PC-3 (cell line): ENCODE measurements around the gene ABCB4. TPM values are rescaled to one million over a fixed set of nuclear protein-coding genes. Genes with fewer than 3 reads are reported as not detected.
"Not testable (repeated sequence)": the region's sequence is repeated elsewhere in the genome, so short reads cannot be mapped to it uniquely, and the experiment has no call there.

Source experiments
- ATAC-seq: fragments of 200-7000 bp; cut with Tn5 transposase; 2 replicates; pipeline ENCODE4 v1.9.1; 2020; ENCODE audit warnings: mild to moderate bottlenecking, moderate library complexity
- BruUV-seq: library from RNA; stranded (reverse); fragments of 400-500 nt; replicated peaks from 2 replicates; lab custom pipeline; 2021; lab: Mats Ljungman, UMichigan
- CTCF ChIA-PET: fragments of 300-600 bp; sonication (Branson Sonifier 250); formaldehyde crosslinking; loops from one replicate; lab custom pipeline; 2022; ENCODE audit warnings: antibody characterized with exemption; lab: Charles Lee
- POLR2A ChIA-PET: fragments of 300-600 bp; sonication (Branson Sonifier 250); formaldehyde crosslinking; loops from one replicate; lab custom pipeline; 2022; ENCODE audit warnings: antibody characterized with exemption; ENCODE audit not compliant: unreplicated experiment; lab: Charles Lee
- DNase-seq: peaks from one replicate; pipeline ENCODE4 v3.0.0-alpha.2; 2015
- H2AFZ ChIP-seq: fragments of 300-600 bp; sonication (generic); 2 replicates; pipeline ENCODE4 v1.6.0; 2016; ENCODE audit warnings: antibody characterized with exemption, low read length
- H3F3A ChIP-seq: fragments of 300-600 bp; sonication (generic); one replicate; pipeline ENCODE4 v1.6.0; 2017; ENCODE audit warnings: antibody characterized with exemption, low read length, control low read depth, mild to moderate bottlenecking; ENCODE audit not compliant: unreplicated experiment
- H3K27ac ChIP-seq: fragments of 300-600 bp; sonication (generic); 2 replicates; pipeline ENCODE4 v1.5.1; 2016; ENCODE audit warnings: mild to moderate bottlenecking, low read length
- H3K27me3 ChIP-seq: fragments of 300-600 bp; sonication (generic); 2 replicates; pipeline ENCODE4 v1.6.1; 2016; ENCODE audit warnings: low read length, mixed read lengths
- H3K36me3 ChIP-seq: fragments of 300-600 bp; sonication (generic); 2 replicates; pipeline ENCODE4 v1.6.1; 2016; ENCODE audit warnings: low read depth, mixed run types, low read length, mixed read lengths
- H3K4me1 ChIP-seq: fragments of 300-600 bp; sonication (generic); 2 replicates; pipeline ENCODE4 v1.5.1; 2016; ENCODE audit warnings: low read length; ENCODE audit not compliant: insufficient read depth
- H3K4me2 ChIP-seq: fragments of 300-600 bp; sonication (generic); 2 replicates; pipeline ENCODE4 v1.6.0; 2016; ENCODE audit warnings: low read length
- H3K4me3 ChIP-seq: fragments of 300-600 bp; sonication (generic); 2 replicates; pipeline ENCODE4 v1.5.1; 2016; ENCODE audit warnings: mild to moderate bottlenecking, low read length, mixed read lengths
- H3K79me2 ChIP-seq: fragments of 300-600 bp; sonication (generic); 2 replicates; pipeline ENCODE4 v1.6.1; 2017; ENCODE audit warnings: low read length, mixed read lengths
- H3K9ac ChIP-seq: fragments of 300-600 bp; sonication (generic); 2 replicates; pipeline ENCODE4 v1.6.0; 2016; ENCODE audit warnings: mild to moderate bottlenecking, low read length
- H3K9me2 ChIP-seq: fragments of 300-600 bp; sonication (generic); replicated peaks from 2 replicates; pipeline ENCODE4 v1.6.1; 2016; ENCODE audit warnings: mixed run types, low read length, mixed read lengths
- H3K9me3 ChIP-seq: fragments of 300-600 bp; sonication (generic); 2 replicates; pipeline ENCODE4 v1.6.1; 2016; ENCODE audit warnings: low read length, mixed read lengths
- H4K20me1 ChIP-seq: fragments of 300-600 bp; sonication (generic); 2 replicates; pipeline ENCODE4 v1.6.1; 2016; ENCODE audit warnings: low read length, mixed read lengths
- EZH2 ChIP-seq: fragments of 300-600 bp; sonication (generic); IDR thresholded peaks from one replicate; pipeline ENCODE4 v1.6.1; 2017; ENCODE audit warnings: antibody characterized with exemption, mild to moderate bottlenecking, low read length; ENCODE audit not compliant: unreplicated experiment
- EZH2phosphoT487 ChIP-seq: fragments of 300-600 bp; sonication (generic); IDR thresholded peaks from 2 replicates; pipeline ENCODE4 v1.6.1; 2018; ENCODE audit warnings: mild to moderate bottlenecking, antibody characterized with exemption, low read length, borderline replicate concordance
- intact Hi-C: fragments of 100-400 bp; cut with micrococcal nuclease; formaldehyde crosslinking; loops from 2 replicates; pipeline ENCODE4 v1.9.0; 2023
- total RNA-seq: library from RNA; depleted of rRNA; stranded (reverse); fragments of >200 nt; gene quantifications from 2 replicates; pipeline ENCODE4 v1.2.3, GENCODE V29; 2014
- TF ChIP-seq, protein P1 (sequence below): fragments of 300-600 bp; sonication (generic); conservative IDR thresholded peaks from 2 replicates; pipeline ENCODE4 v1.5.1; 2017; ENCODE audit warnings: antibody characterized with exemption, low read depth, mild to moderate bottlenecking, low read length

The ABCB4 gene
- total RNA-seq, 1 experiment from 2014 or later = not detected

DNA sequence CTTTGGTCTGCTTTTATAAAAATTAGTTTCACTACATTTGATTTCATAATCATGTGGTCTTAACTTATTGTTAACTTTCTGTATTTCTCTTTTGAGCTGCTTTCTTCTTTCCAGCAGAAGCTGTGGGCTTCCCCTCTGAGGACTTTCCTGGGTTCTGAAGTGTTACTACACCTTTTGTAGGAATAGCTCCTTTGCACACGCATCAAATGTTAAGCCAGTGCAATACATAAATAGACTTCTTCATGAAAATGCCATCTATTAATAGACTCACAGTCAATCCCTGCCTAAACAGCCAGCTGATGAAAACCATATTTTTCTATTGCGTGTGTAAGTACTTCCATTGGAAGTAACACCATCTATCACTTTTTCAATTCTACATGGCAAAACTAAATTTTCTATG is 1.5 kb downstream of the ABCB4 start:
- Histone ChIP-seq H3K27me3 (peaks cover 19% of the 10 kb centered on the region), H3K9me2 (no peaks in the 10 kb centered on the region), H3K36me3 (no peaks in the 10 kb centered on the region), H3K79me2 (no peaks in the 10 kb centered on the region), H3K9me3 (no peaks in the 10 kb centered on the region), H3K4me3 (no peak overlapping the region), H3K27ac (no peak overlapping the region), H3K4me1 (peaks cover 12% of the 10 kb centered on the region), H3K9ac (no peak overlapping the region), H3F3A (no peaks in the 10 kb centered on the region), H3K4me2 (no peak overlapping the region), H2AFZ (no peak overlapping the region), H4K20me1 (no peaks in the 10 kb centered on the region)
- DNase-seq (no peak), ATAC-seq (no peak)
- TF ChIP-seq EZH2phosphoT487 = no peak
- TF ChIP-seq EZH2 = no peak
- TF ChIP-seq, protein P1, sequence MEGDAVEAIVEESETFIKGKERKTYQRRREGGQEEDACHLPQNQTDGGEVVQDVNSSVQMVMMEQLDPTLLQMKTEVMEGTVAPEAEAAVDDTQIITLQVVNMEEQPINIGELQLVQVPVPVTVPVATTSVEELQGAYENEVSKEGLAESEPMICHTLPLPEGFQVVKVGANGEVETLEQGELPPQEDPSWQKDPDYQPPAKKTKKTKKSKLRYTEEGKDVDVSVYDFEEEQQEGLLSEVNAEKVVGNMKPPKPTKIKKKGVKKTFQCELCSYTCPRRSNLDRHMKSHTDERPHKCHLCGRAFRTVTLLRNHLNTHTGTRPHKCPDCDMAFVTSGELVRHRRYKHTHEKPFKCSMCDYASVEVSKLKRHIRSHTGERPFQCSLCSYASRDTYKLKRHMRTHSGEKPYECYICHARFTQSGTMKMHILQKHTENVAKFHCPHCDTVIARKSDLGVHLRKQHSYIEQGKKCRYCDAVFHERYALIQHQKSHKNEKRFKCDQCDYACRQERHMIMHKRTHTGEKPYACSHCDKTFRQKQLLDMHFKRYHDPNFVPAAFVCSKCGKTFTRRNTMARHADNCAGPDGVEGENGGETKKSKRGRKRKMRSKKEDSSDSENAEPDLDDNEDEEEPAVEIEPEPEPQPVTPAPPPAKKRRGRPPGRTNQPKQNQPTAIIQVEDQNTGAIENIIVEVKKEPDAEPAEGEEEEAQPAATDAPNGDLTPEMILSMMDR = no peak
- ChIA-PET POLR2A (interaction anchor here (0.6 kb wide), 1 partner anchor 10 kb away, joined by 3 read pairs; no protein-coding TSS in a partner anchor), CTCF (no interaction called here)
- intact Hi-C loops = no loop called here
- no TSS peak for BruUV-seq

GRCh38 chr7:87473192-87473591 is 2.3 kb downstream of the ABCB4 start:
- ATAC-seq = no peak
- no peaks in the 10 kb centered on the region for H3F3A ChIP-seq

GRCh38 chr7:87471473-87471872 is 4.0 kb downstream of the ABCB4 start:
- POLR2A ChIA-PET = no interaction called here
- Histone ChIP-seq H3F3A (no peaks in the 10 kb centered on the region), H3K4me1 (peaks cover 12% of the 10 kb centered on the region), H2AFZ (no peak overlapping the region), H3K27ac (no peak overlapping the region), H3K36me3 (no peaks in the 10 kb centered on the region), H3K4me3 (no peak overlapping the region), H3K27me3 (peaks cover 10% of the 10 kb centered on the region; the same call in 1 of the 2 replicates), H3K9ac (no peak overlapping the region), H3K9me2 (no peaks in the 10 kb centered on the region), H3K79me2 (no peaks in the 10 kb centered on the region), H4K20me1 (no peaks in the 10 kb centered on the region), H3K4me2 (no peak overlapping the region), H3K9me3 (no peaks in the 10 kb centered on the region)
- intact Hi-C loops = no loop called here
- TF ChIP-seq EZH2phosphoT487 (no peak), EZH2 (no peak)
- TF ChIP-seq, protein P1 = no peak
- CTCF ChIA-PET = interaction anchor here (0.6 kb wide), 1 partner anchor 104 kb away, joined by 7 read pairs; no protein-coding TSS in a partner anchor
- DNase-seq (no peak), ATAC-seq (no peak)
- BruUV-seq = no TSS peak

More at GRCh38 chr7:87473192-87473591, 2.3 kb downstream of the ABCB4 start:
- no TSS peak for BruUV-seq
- H4K20me1 ChIP-seq = no peaks in the 10 kb centered on the region
- H3K4me2 ChIP-seq = no peak overlapping the region
- no peak for DNase-seq
- ChIA-PET CTCF (no interaction called here), POLR2A (no interaction called here)
- H3K27me3 ChIP-seq = peaks cover 19% of the 10 kb centered on the region
- peaks cover 12% of the 10 kb centered on the region for H3K4me1 ChIP-seq
- H3K4me3 ChIP-seq = no peak overlapping the region
- H3K9me3 ChIP-seq = no peaks in the 10 kb centered on the region
- H2AFZ ChIP-seq = no peak overlapping the region
- H3K36me3 ChIP-seq = no peaks in the 10 kb centered on the region
- no peaks in the 10 kb centered on the region for H3K9me2 ChIP-seq
- TF ChIP-seq, protein P1 = no peak
- no peak for TF ChIP-seq EZH2phosphoT487
- no peak for TF ChIP-seq EZH2
- H3K27ac ChIP-seq = no peak overlapping the region
- intact Hi-C loops = no loop called here
- no peak overlapping the region for H3K9ac ChIP-seq
- no peaks in the 10 kb centered on the region for H3K79me2 ChIP-seq

DNA sequence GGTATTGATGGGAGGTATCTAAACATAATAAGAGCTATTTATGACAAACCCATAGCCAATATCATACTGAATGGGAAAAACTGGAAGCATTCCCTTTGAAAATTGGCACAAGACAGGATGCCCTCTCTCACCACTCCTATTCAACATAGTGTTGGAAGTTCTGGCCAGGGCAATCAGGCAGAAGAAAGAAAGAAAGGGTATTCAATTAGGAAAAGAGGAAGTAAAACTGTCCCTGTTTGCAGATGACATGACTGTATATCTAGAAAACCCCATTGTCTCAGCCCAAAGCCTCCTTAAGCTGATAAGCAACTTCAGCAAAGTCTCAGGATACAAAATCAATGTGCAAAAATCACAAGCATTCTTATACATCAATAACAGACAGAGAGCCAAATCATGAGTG is 6.3 kb downstream of the ABCB4 start:
- H2AFZ ChIP-seq = not testable (repeated sequence)

More for the DNA sequence above, 6.3 kb downstream of the ABCB4 start:
- ATAC-seq, H3K9ac ChIP-seq, H4K20me1 ChIP-seq, BruUV-seq, H3K4me1 ChIP-seq, intact Hi-C loops, H3F3A ChIP-seq, H3K4me2 ChIP-seq, DNase-seq, POLR2A ChIA-PET, H3K27ac ChIP-seq, CTCF ChIA-PET, H3K4me3 ChIP-seq, H3K9me3 ChIP-seq, H3K79me2 ChIP-seq, H3K9me2 ChIP-seq, H3K36me3 ChIP-seq, H3K27me3 ChIP-seq: not testable (repeated sequence)
